Measurements from ENCODE around the gene PI4KA. TPM values are rescaled to one million over a fixed set of nuclear protein-coding genes. Genes with fewer than 3 reads are reported as not detected.

Gene PI4KA
- total and polyA plus RNA-seq, 4 donors, result 35.4 to 107 (median 50.3) TPM

- Histone ChIP-seq H3K36me3 (ENCODE audit: control insufficient read depth in 4 of 4, insufficient read depth in 4 of 4, low read length in 4 of 4) (peaks cover 2 to 44% (median 7%) of the 10 kb centered on the region in 4 donors), H3K27me3 (ENCODE audit: control insufficient read depth in 3 of 3, insufficient read depth in 3 of 3, low read length in 2 of 3) (no peaks in the 10 kb centered on the region), H3K27ac (ENCODE audit: low read depth in 1 of 2, low read length in 1 of 2) (no peak overlapping the region), H3K4me3 (no peak overlapping the region), H3K4me1 (ENCODE audit: control insufficient read depth in 5 of 5, insufficient read depth in 5 of 5, low read length in 5 of 5) (peaks cover 0 to 30% (median 14%) of the 10 kb centered on the region in 5 donors), H3K9me3 (ENCODE audit: control insufficient read depth in 4 of 4, insufficient read depth in 3 of 4, low read length in 3 of 4) (no peaks in the 10 kb centered on the region), H3K9ac (ENCODE audit: insufficient read depth in 1 of 2, low read length in 2 of 2) (no peak overlapping the region)
- ATAC-seq (ENCODE audit: insufficient read depth, low FRiP score) (no peak), DNase-seq (no peak)
- TF ChIP-seq CTCF (IDR thresholded peaks at IDR 0.05; ENCODE audit: control extremely low read depth, extremely low read depth), result no peak
- 91 to 96% methylated on average over 10 of the region's 10 CpGs for WGBS, 2 donors
These were observed 111.4 kb downstream of the PI4KA start for GRCh38 chr22:20747223-20747622.

- 89 to 92% methylated on average over 9 of the region's 9 CpGs for WGBS, 2 donors
- no peak for DNase-seq
- peaks cover 2 to 41% (median 10%) of the 10 kb centered on the region in 4 donors for H3K36me3 ChIP-seq (ENCODE audit: control insufficient read depth in 4 of 4, insufficient read depth in 4 of 4, low read length in 4 of 4)
- no peak for TF ChIP-seq CTCF (IDR thresholded peaks at IDR 0.05; ENCODE audit: control extremely low read depth, extremely low read depth)
- no peak overlapping the region for H3K27ac ChIP-seq (ENCODE audit: low read depth in 1 of 2, low read length in 1 of 2)
- no peak for ATAC-seq (ENCODE audit: insufficient read depth, low FRiP score)
- no peak overlapping the region for H3K9ac ChIP-seq (ENCODE audit: insufficient read depth in 1 of 2, low read length in 2 of 2)
- peaks cover 0 to 29% (median 14%) of the 10 kb centered on the region in 5 donors for H3K4me1 ChIP-seq (ENCODE audit: control insufficient read depth in 5 of 5, insufficient read depth in 5 of 5, low read length in 5 of 5)
- H3K27me3 ChIP-seq (ENCODE audit: control insufficient read depth in 3 of 3, insufficient read depth in 3 of 3, low read length in 2 of 3), result no peaks in the 10 kb centered on the region
- H3K4me3 ChIP-seq, result no peak overlapping the region
- no peaks in the 10 kb centered on the region for H3K9me3 ChIP-seq (ENCODE audit: control insufficient read depth in 4 of 4, insufficient read depth in 3 of 4, low read length in 3 of 4)
These were observed 112.0 kb downstream of the PI4KA start for GRCh38 chr22:20746431-20747189.

- peaks cover 2 to 41% (median 19%) of the 10 kb centered on the region in 4 donors for H3K36me3 ChIP-seq (ENCODE audit: control insufficient read depth in 4 of 4, insufficient read depth in 4 of 4, low read length in 4 of 4)
- no peak for DNase-seq
These were observed 113.5 kb downstream of the PI4KA start for GRCh38 chr22:20745119-20745518.

More at GRCh38 chr22:20745119-20745518, 113.5 kb downstream of the PI4KA start:
- peaks cover 0 to 18% (median 8%) of the 10 kb centered on the region in 5 donors for H3K4me1 ChIP-seq (ENCODE audit: control insufficient read depth in 5 of 5, insufficient read depth in 5 of 5, low read length in 5 of 5)
- no peak overlapping the region for H3K4me3 ChIP-seq
- H3K9me3 ChIP-seq (ENCODE audit: control insufficient read depth in 4 of 4, insufficient read depth in 3 of 4, low read length in 3 of 4), result peaks cover 0 to 4% (median 0%) of the 10 kb centered on the region in 4 donors
- H3K27me3 ChIP-seq (ENCODE audit: control insufficient read depth in 3 of 3, insufficient read depth in 3 of 3, low read length in 2 of 3), result no peaks in the 10 kb centered on the region
- no peak for ATAC-seq (ENCODE audit: insufficient read depth, low FRiP score)
- 85 to 89% methylated on average over 3 of the region's 3 CpGs for WGBS, 2 donors
- H3K27ac ChIP-seq (ENCODE audit: low read depth in 1 of 2, low read length in 1 of 2), result no peak overlapping the region
- no peak overlapping the region for H3K9ac ChIP-seq (ENCODE audit: insufficient read depth in 1 of 2, low read length in 2 of 2)
- TF ChIP-seq CTCF (IDR thresholded peaks at IDR 0.05; ENCODE audit: control extremely low read depth, extremely low read depth), result no peak

Measured in lung (tissue), 12 donors.